GM10266 (cell line): ENCODE measurements around the gene SCP2.

Experiments
- DNase-seq: peaks from one replicate; pipeline ENCODE4 v3.0.0; 2012; ENCODE audit errors: extremely low spot score
- TF ChIP-seq, protein P1 (sequence below): IDR thresholded peaks from 2 replicates; pipeline ENCODE4 v1.5.1; 2012; ENCODE audit warnings: mild to moderate bottlenecking, low read depth; ENCODE audit not compliant: control insufficient read depth, insufficient read depth; ENCODE audit errors: missing control alignments

The SCP2 gene

GRCh38 chr1:53051676-53052075 is 124.6 kb downstream of the SCP2 start:
- no peak for DNase-seq
- TF ChIP-seq, protein P1, sequence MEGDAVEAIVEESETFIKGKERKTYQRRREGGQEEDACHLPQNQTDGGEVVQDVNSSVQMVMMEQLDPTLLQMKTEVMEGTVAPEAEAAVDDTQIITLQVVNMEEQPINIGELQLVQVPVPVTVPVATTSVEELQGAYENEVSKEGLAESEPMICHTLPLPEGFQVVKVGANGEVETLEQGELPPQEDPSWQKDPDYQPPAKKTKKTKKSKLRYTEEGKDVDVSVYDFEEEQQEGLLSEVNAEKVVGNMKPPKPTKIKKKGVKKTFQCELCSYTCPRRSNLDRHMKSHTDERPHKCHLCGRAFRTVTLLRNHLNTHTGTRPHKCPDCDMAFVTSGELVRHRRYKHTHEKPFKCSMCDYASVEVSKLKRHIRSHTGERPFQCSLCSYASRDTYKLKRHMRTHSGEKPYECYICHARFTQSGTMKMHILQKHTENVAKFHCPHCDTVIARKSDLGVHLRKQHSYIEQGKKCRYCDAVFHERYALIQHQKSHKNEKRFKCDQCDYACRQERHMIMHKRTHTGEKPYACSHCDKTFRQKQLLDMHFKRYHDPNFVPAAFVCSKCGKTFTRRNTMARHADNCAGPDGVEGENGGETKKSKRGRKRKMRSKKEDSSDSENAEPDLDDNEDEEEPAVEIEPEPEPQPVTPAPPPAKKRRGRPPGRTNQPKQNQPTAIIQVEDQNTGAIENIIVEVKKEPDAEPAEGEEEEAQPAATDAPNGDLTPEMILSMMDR, result no peak

DNA sequence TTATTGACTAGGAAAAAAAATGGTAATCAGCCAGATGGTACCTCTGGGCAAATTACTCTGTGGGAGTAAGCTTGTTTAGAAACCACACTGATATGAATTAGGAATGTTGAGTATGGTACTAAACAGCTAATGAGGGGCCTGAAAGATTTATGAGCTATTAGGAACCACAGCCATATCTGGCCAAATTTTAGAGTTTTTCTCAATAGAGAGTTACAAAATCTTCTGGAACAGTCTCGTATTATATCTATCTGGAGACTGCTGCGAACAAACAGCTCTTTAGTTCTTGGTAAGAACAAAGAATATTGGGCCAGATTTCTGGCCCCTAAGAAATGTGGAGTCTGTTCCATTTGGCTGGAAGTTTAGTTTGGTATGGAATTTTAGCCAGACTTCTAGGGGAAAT is 130.1 kb downstream of the SCP2 start:
- DNase-seq, result no peak
- TF ChIP-seq, protein P1, result no peak

GRCh38 chr1:53060579-53060978 is 133.5 kb downstream of the SCP2 start:
- TF ChIP-seq, protein P1, result no peak
- DNase-seq, result peak; percentile 16

- TF ChIP-seq, protein P1, result no peak
- peak; percentile 19 for DNase-seq
Observed at GRCh38 chr1:53061123-53061858, 134.2 kb downstream of the SCP2 start.

- TF ChIP-seq, protein P1, result no peak
- DNase-seq, result peak; percentile 45
Observed at GRCh38 chr1:53061859-53062707, 135.0 kb downstream of the SCP2 start, which contains the start of gene PODN. Gene PODN (plus strand): TSS chr1:53062213. CDS start chr1:53069856, 7,643 bp downstream.

- TF ChIP-seq, protein P1, result no peak
Observed at GRCh38 chr1:53062708-53063591, 135.9 kb downstream of the SCP2 start.

More at GRCh38 chr1:53062708-53063591, 135.9 kb downstream of the SCP2 start:
- peak; percentile 33 for DNase-seq
